Neural cell (in vitro differentiated cells): Measurements from ENCODE around the gene DPH3. TPM values are rescaled to one million over a fixed set of nuclear protein-coding genes. Genes with fewer than 3 reads are reported as not detected.

Experiments used
- H2AFZ ChIP-seq: fragments of 200-600, 300-800 bp; sonication (generic), shearing (Covaris generic); 2 replicates; pipeline ENCODE4 v1.6.0; 2014; ENCODE audit warnings: low read depth, mild to moderate bottlenecking, antibody characterized with exemption, low read length, moderate library complexity
- H3F3A ChIP-seq: fragments of 200-600 bp; shearing (Covaris generic); 2 replicates; pipeline ENCODE4 v1.6.1; 2016; ENCODE audit warnings: mild to moderate bottlenecking, moderate library complexity, mixed read lengths, antibody characterized with exemption, low read length; ENCODE audit not compliant: insufficient read depth, poor library complexity, severe bottlenecking
- H3K27ac ChIP-seq: fragments of 200-600, 300-800 bp; sonication (generic), shearing (Covaris generic); 2 replicates; pipeline ENCODE4 v1.5.1; 2014; ENCODE audit warnings: mild to moderate bottlenecking, low read length, moderate library complexity
- H3K27me3 ChIP-seq: fragments of 300-800, 200-600 bp; sonication (generic), shearing (Covaris generic); 2 replicates; pipeline ENCODE4 v1.6.0; 2014; ENCODE audit warnings: mild to moderate bottlenecking, low read depth, low read length, moderate library complexity; ENCODE audit not compliant: insufficient read depth
- H3K36me3 ChIP-seq: fragments of 300-800, 200-600 bp; sonication (generic), shearing (Covaris generic); 2 replicates; pipeline ENCODE4 v1.5.1; 2014; ENCODE audit warnings: mild to moderate bottlenecking, antibody characterized with exemption, low read length, moderate library complexity; ENCODE audit not compliant: insufficient read depth
- H3K4me2 ChIP-seq: fragments of 300-800, 200-600 bp; sonication (generic), shearing (Covaris generic); 2 replicates; pipeline ENCODE4 v1.6.0; 2014; ENCODE audit warnings: mild to moderate bottlenecking, low read length
- H3K4me3 ChIP-seq: fragments of 300-800, 200-600 bp; sonication (generic), shearing (Covaris generic); 2 replicates; pipeline ENCODE4 v1.5.1; 2014; ENCODE audit warnings: mild to moderate bottlenecking, low read length, moderate library complexity
- H3K79me2 ChIP-seq: fragments of 200-600 bp; shearing (Covaris generic); replicated peaks from 2 replicates; pipeline ENCODE4 v1.6.0; 2014; ENCODE audit warnings: mild to moderate bottlenecking, low read length, moderate library complexity; ENCODE audit not compliant: insufficient read depth
- H3K9ac ChIP-seq: fragments of 300-800, 200-600 bp; sonication (generic), shearing (Covaris generic); 2 replicates; pipeline ENCODE4 v1.6.1; 2016; ENCODE audit warnings: mild to moderate bottlenecking, low read length, mixed read lengths
- H3K9me2 ChIP-seq: fragments of 200-600 bp; shearing (Covaris generic); 2 replicates; pipeline ENCODE4 v1.6.1; 2016; ENCODE audit warnings: mild to moderate bottlenecking, low read length, mixed read lengths; ENCODE audit not compliant: insufficient read depth
- H3K9me3 ChIP-seq: fragments of 200-600, 300-800 bp; sonication (generic), shearing (Covaris generic); 2 replicates; pipeline ENCODE4 v1.6.1; 2016; ENCODE audit warnings: mild to moderate bottlenecking, mixed run types, low read length, moderate library complexity, mixed read lengths
- H4K20me1 ChIP-seq: fragments of 200-600 bp; shearing (Covaris generic); 2 replicates; pipeline ENCODE4 v1.6.1; 2016; ENCODE audit warnings: mild to moderate bottlenecking, mixed run types; ENCODE audit not compliant: insufficient read depth
- CTCF ChIP-seq: fragments of 450-650 bp; IDR thresholded peaks from 2 replicates; pipeline ENCODE4 v1.5.1; 2014; ENCODE audit warnings: antibody characterized with exemption, mild to moderate bottlenecking, moderate library complexity; ENCODE audit not compliant: poor library complexity, severe bottlenecking
- EP300 ChIP-seq: fragments of 450-650 bp; conservative IDR thresholded peaks from 2 replicates; pipeline ENCODE4 v1.6.1; 2014; ENCODE audit warnings: antibody characterized with exemption, mild to moderate bottlenecking, moderate library complexity; ENCODE audit not compliant: poor library complexity, severe bottlenecking
- EZH2 ChIP-seq: fragments of 200-600, 300-800 bp; shearing (Covaris generic), sonication (generic); IDR thresholded peaks from 2 replicates; pipeline ENCODE4 v1.6.1; 2014; ENCODE audit warnings: antibody characterized with exemption, low read length, borderline replicate concordance, mild to moderate bottlenecking; ENCODE audit not compliant: insufficient read depth, poor library complexity, severe bottlenecking
- MXI1 ChIP-seq: fragments of 450-650 bp; conservative IDR thresholded peaks from 2 replicates; pipeline ENCODE4 v1.6.1; 2014; ENCODE audit warnings: antibody characterized with exemption, mild to moderate bottlenecking; ENCODE audit not compliant: poor library complexity, severe bottlenecking
- POLR2AphosphoS5 ChIP-seq: IDR thresholded peaks from 2 replicates; pipeline ENCODE4 v1.6.1; 2012
- RAD21 ChIP-seq: fragments of 450-650 bp; conservative IDR thresholded peaks from 2 replicates; pipeline ENCODE4 v1.6.1; 2014; ENCODE audit warnings: antibody characterized with exemption, mild to moderate bottlenecking, moderate library complexity
- REST ChIP-seq: IDR thresholded peaks from 2 replicates; pipeline ENCODE4 v1.6.1; 2012; ENCODE audit warnings: borderline replicate concordance
- SMC3 ChIP-seq: fragments of 450-650 bp; conservative IDR thresholded peaks from 2 replicates; pipeline ENCODE4 v1.6.1; 2014; ENCODE audit warnings: antibody characterized with exemption, mild to moderate bottlenecking, moderate library complexity; ENCODE audit not compliant: poor library complexity
- TAF1 ChIP-seq: IDR thresholded peaks from 2 replicates; pipeline ENCODE4 v1.6.1; 2012; ENCODE audit warnings: low read depth
- polyA plus RNA-seq: library from polyadenylated mRNA; depleted of rRNA; stranded (reverse); fragments of >200 nt; gene quantifications from 2 replicates; pipeline ENCODE4 v1.2.3, GENCODE V29; 2014

The DPH3 gene
- polyA plus RNA-seq, 1 donor from 2014 or later, result 38.5 TPM

- H3K27me3 ChIP-seq, result no peaks in the 10 kb centered on the region
- H3K9ac ChIP-seq, result no peak overlapping the region
- H3K79me2 ChIP-seq, result peaks cover 4% of the 10 kb centered on the region
- no peaks in the 10 kb centered on the region for H4K20me1 ChIP-seq
- TF ChIP-seq MXI1 (no peak), SMC3 (no peak), TAF1 (no peak), RAD21 (no peak)
- H3K36me3 ChIP-seq, result no peaks in the 10 kb centered on the region
- H3K9me2 ChIP-seq, result no peaks in the 10 kb centered on the region
- no peaks in the 10 kb centered on the region for H3F3A ChIP-seq
- H3K27ac ChIP-seq, result no peak overlapping the region
- no peak overlapping the region for H2AFZ ChIP-seq
- H3K4me3 ChIP-seq, result no peak overlapping the region
- H3K4me2 ChIP-seq, result no peak overlapping the region
- no peaks in the 10 kb centered on the region for H3K9me3 ChIP-seq
Measured at GRCh38 chr3:16273867-16274266, 9.1 kb upstream of the DPH3 start.

GRCh38 chr3:16272588-16272987 is 7.8 kb upstream of the DPH3 start:
- no peak for TF ChIP-seq REST
- no peak for TF ChIP-seq EZH2
- TF ChIP-seq POLR2AphosphoS5, result no peak
- TF ChIP-seq TAF1, result no peak
- TF ChIP-seq SMC3, result no peak
- TF ChIP-seq RAD21, result no peak
- TF ChIP-seq EP300, result no peak
- no peak for TF ChIP-seq CTCF
- no peak for TF ChIP-seq MXI1
- no peaks in the 10 kb centered on the region for H3K36me3 ChIP-seq

More at GRCh38 chr3:16272588-16272987, 7.8 kb upstream of the DPH3 start:
- Histone ChIP-seq H2AFZ (no peak overlapping the region), H3K9me2 (no peaks in the 10 kb centered on the region), H3K27me3 (no peaks in the 10 kb centered on the region), H3F3A (no peaks in the 10 kb centered on the region), H4K20me1 (no peaks in the 10 kb centered on the region), H3K27ac (no peak overlapping the region), H3K4me2 (no peak overlapping the region), H3K9ac (no peak overlapping the region), H3K4me3 (no peak overlapping the region), H3K9me3 (no peaks in the 10 kb centered on the region), H3K79me2 (peaks cover 12% of the 10 kb centered on the region)
